ENCODE data around the gene PATZ1.
"Not testable (repeated sequence)": the region's sequence is repeated elsewhere in the genome, so short reads cannot be mapped to it uniquely, and the experiment has no call there.

The PATZ1 gene, protein sequence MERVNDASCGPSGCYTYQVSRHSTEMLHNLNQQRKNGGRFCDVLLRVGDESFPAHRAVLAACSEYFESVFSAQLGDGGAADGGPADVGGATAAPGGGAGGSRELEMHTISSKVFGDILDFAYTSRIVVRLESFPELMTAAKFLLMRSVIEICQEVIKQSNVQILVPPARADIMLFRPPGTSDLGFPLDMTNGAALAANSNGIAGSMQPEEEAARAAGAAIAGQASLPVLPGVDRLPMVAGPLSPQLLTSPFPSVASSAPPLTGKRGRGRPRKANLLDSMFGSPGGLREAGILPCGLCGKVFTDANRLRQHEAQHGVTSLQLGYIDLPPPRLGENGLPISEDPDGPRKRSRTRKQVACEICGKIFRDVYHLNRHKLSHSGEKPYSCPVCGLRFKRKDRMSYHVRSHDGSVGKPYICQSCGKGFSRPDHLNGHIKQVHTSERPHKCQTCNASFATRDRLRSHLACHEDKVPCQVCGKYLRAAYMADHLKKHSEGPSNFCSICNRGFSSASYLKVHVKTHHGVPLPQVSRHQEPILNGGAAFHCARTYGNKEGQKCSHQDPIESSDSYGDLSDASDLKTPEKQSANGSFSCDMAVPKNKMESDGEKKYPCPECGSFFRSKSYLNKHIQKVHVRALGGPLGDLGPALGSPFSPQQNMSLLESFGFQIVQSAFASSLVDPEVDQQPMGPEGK

DNA sequence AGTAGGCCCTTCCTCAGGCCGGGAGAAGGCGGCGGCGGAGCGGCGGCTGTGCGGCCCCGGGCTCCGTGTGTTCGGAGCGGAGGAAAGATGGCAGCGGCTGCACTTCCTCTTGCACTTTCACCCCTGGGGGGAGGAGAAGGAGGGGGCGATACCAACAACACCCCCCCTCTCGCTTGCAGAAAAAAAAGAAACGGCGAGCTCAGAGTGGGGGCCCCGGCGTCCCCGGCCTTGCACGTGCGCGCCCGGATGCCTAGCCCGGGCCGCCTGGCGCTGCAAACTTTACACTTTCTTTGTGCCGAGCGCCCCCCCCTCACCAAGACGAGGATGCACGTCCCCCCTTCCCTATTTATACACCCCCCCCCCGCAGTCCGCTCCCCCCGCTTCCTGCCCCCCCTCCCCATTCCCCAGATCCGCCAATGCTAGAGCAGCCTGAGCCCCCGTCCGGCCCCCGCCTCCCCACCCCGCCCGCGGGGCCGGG lies at the start of gene PATZ1:
PATZ1 (minus strand) TSS at position 92 of the 478 bp plus-strand sequence. CDS start 744 bp downstream, outside the sequence.
- Mint-ChIP-seq H3K9me3 (no peaks in the 10 kb centered on the region), H3K4me1 (peaks cover 36 to 50% of the 10 kb centered on the region in 2 donors), H3K36me3 (peaks cover 30 to 40% of the 10 kb centered on the region in 2 donors), H3K27ac (peak within 1 kb of the TSS; percentile 97), H3K4me3 (peak within 1 kb of the TSS; percentile 87 to 93), H3K27me3 (no peaks in the 10 kb centered on the region)
- DNase-seq: peak; percentile 65
- peak; percentile 47 to 55 for ATAC-seq (replicated peaks)

DNA sequence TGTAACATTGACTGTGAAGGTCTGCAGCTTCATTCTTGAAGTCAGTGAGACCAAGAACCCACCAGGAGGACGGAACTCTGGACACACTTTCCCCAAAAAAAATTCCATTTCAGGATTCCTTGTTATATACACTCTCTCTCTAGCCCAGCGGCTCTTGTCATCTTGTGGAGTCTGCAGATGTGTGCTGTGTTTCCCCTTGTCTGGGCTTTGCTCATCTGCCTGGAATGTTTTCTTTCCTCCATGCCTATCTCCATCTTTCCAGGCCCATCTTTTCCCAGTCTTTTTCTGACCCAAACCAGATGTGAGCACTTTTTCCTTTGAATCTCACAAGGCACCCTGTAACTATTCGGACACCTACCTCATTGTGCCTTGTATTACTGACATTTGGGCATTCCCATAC lies 48.2 kb upstream of the PATZ1 start:
- DNase-seq: no peak
- Mint-ChIP-seq H3K27ac (no peak overlapping the region), H3K27me3 (peaks cover 0 to 4% of the 10 kb centered on the region in 2 donors), H3K4me1 (no peaks in the 10 kb centered on the region), H3K4me3 (no peak overlapping the region), H3K9me3 (peaks cover 2 to 4% of the 10 kb centered on the region in 2 donors), H3K36me3 (peaks cover 0 to 4% of the 10 kb centered on the region in 2 donors)
- ATAC-seq (replicated peaks): no peak

DNA sequence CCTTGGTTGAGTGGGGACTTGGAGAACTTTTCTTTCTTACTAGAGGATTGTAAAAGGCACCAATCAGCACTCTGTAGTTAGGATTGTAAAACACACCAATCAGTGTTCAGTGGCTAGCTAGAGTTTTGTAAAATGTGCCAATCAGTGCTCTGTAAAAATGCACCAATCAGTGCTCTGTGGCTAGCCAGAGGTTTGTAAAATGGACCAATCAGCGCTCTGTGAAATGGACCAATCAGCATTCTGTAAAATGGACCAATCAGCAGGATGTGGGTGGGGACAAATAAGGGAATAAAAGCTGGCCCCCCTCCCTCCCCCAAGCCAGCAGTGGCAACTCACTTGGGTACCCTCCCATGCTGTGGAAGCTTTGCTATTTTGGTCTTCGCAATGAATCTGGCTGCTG lies 47.7 kb upstream of the PATZ1 start:
- peaks cover 0 to 4% of the 10 kb centered on the region in 2 donors for H3K27me3 Mint-ChIP-seq
- peaks cover 0 to 4% of the 10 kb centered on the region in 2 donors for H3K36me3 Mint-ChIP-seq
- H3K27ac Mint-ChIP-seq: no peak overlapping the region
- DNase-seq (no peak), ATAC-seq (replicated peaks) (no peak)
- peaks cover 2 to 4% of the 10 kb centered on the region in 2 donors for H3K9me3 Mint-ChIP-seq
- no peaks in the 10 kb centered on the region for H3K4me1 Mint-ChIP-seq
- H3K4me3 Mint-ChIP-seq: no peak overlapping the region

DNA sequence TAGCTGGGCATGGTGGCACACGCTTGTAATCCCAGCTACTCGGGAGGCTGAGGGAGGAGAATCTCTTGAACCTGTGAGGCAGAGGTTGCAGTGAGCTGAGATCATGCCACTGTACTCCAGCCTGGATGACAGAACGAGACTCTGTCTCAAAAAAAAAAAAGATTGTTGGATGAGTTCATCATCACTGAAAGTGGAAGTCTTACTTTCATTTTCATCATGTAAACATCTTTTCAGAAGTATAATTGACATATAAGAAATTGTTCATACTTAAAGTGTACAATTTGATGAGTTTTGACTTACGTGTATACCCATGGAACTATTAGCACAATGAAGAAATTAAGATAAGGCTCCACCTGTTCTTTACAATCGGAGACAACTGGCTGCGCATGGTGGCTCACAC lies 32.5 kb upstream of the PATZ1 start:
- not testable (repeated sequence) for H3K27me3 Mint-ChIP-seq; DNase-seq; H3K9me3 Mint-ChIP-seq; H3K36me3 Mint-ChIP-seq; ATAC-seq (replicated peaks); H3K4me1 Mint-ChIP-seq; H3K27ac Mint-ChIP-seq; H3K4me3 Mint-ChIP-seq

DNA sequence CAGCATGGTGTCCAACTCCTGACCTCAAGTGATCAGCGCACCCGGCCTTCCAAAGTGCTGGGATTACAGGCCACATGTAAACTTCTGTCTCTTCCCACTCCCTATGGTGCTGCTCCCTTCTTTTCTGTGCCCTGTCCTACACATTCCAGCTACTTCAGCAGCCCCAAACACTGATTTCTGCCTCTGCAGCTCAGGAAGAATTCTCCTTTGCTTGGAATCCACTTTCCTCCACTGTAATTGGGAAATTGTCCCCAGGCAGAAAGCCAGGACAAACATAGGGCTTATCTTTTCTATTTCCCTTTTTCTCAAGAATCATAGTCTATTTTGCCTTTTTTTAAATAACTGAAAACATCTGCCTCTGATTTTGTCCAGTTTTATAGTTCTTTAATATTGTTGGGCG lies 32.0 kb upstream of the PATZ1 start:
- no peaks in the 10 kb centered on the region for H3K9me3 Mint-ChIP-seq

DNA sequence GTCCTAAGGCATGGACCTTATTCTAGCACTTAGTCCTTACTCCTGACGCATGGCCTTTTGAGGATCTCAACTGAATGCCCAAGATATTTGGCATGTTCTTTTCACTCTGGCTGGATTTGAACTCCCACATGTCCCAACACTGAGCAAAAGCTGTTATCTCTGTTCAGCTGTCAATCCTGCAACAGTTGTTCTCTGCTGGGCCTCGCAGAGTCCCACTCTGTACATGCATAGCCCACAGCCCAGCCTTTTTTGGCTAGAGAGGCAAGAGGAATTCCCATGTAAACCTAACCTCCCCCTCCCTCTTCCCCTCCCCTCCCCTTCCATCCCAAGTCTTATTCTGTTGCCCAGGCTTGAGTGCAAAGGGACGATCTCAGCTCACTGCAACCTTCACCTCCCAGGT lies 31.5 kb upstream of the PATZ1 start:
- Mint-ChIP-seq H3K4me3 (no peak overlapping the region), H3K27me3 (no peaks in the 10 kb centered on the region), H3K4me1 (peaks cover 0 to 5% of the 10 kb centered on the region in 2 donors), H3K36me3 (no peaks in the 10 kb centered on the region), H3K27ac (no peak overlapping the region), H3K9me3 (no peaks in the 10 kb centered on the region)
- ATAC-seq (replicated peaks) (no peak), DNase-seq (no peak)

More for the DNA sequence above, 32.0 kb upstream of the PATZ1 start:
- Mint-ChIP-seq H3K27ac (no peak overlapping the region), H3K27me3 (no peaks in the 10 kb centered on the region), H3K36me3 (no peaks in the 10 kb centered on the region), H3K4me3 (no peak overlapping the region), H3K4me1 (peaks cover 0 to 5% of the 10 kb centered on the region in 2 donors)
- no peak for ATAC-seq (replicated peaks)
- no peak for DNase-seq

DNA sequence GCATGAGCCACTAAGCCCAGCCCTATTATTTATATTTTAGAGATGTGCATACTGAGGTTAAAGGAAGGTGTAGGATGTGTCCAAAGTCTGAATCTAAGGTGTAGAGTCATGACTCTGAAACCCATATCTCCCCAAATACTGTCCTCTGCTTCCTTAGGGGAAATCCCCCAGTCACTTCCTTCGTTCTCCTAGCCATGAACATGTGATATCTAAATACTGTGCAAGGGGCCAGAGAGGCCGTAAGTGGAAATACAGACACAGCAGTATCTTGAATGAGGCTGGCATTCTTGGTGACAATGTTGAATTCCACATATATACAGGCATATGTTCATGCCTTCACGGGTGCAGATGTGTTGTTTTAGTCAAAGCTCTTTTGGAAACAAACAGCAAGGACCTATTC lies 21.3 kb upstream of the PATZ1 start:
- no peaks in the 10 kb centered on the region for H3K9me3 Mint-ChIP-seq

DNA sequence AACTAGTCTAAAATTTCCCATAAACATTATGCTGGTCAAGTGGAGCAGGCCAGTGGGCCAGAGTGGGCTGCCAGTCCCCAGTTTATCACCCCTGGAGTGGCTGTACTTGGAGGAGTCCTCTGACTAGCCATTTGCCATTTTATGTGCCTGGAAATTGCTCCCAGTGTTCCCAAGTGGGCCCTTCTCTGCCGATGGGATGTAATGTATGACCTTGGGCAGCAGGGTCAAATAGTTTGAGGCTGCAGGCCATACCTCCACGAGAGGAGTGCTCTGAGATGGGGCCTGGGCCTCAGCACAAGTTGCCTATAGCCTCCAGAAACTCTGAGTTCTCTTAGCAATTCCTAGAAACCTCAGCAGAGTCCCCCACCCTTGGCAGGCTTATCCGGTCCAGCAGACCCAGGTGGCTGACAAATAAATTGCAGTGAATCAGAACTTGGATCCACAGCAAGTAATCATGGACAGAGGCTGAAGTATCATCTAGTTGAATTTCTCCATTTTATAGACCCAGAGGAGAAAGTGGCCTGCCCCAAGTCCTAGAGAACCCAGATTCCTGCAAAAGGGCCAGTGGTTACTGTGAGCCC lies 17.8 kb upstream of the PATZ1 start:
- Mint-ChIP-seq H3K27ac (no peak overlapping the region), H3K4me1 (peaks cover 4 to 6% of the 10 kb centered on the region in 2 donors), H3K27me3 (no peaks in the 10 kb centered on the region), H3K4me3 (no peak overlapping the region), H3K36me3 (no peaks in the 10 kb centered on the region), H3K9me3 (no peaks in the 10 kb centered on the region)
- DNase-seq (no peak), ATAC-seq (replicated peaks) (no peak)

More for the DNA sequence above, 21.3 kb upstream of the PATZ1 start:
- ATAC-seq (replicated peaks) (no peak), DNase-seq (no peak)
- Mint-ChIP-seq H3K36me3 (no peaks in the 10 kb centered on the region), H3K4me1 (peaks cover 4 to 6% of the 10 kb centered on the region in 2 donors), H3K27ac (no peak overlapping the region), H3K27me3 (no peaks in the 10 kb centered on the region), H3K4me3 (no peak overlapping the region)

DNA sequence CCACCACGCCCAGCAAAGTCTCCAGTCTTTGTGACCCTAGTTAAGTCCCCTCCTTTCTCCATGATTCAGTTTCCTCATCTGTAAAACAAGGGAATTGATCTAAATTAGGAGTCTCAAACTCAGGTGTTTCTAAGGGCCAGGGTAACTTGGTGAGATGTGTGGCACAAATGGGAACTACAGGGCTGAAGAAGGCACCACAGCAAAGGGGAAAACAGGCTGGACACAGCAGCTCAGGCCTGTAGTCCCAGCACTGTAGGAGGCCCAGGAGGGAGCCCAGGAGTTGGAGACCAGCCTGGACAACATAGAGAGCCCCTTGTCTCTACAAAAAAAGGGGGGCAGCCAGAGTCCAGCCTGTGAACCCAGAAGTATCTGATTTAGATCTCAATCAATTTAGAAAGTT lies 15.6 kb upstream of the PATZ1 start:
- Mint-ChIP-seq H3K9me3 (no peaks in the 10 kb centered on the region), H3K27me3 (no peaks in the 10 kb centered on the region), H3K4me3 (no peak overlapping the region), H3K27ac (no peak overlapping the region), H3K36me3 (no peaks in the 10 kb centered on the region), H3K4me1 (peaks cover 0 to 6% of the 10 kb centered on the region in 2 donors)
- no peak for ATAC-seq (replicated peaks)
- no peak for DNase-seq

DNA sequence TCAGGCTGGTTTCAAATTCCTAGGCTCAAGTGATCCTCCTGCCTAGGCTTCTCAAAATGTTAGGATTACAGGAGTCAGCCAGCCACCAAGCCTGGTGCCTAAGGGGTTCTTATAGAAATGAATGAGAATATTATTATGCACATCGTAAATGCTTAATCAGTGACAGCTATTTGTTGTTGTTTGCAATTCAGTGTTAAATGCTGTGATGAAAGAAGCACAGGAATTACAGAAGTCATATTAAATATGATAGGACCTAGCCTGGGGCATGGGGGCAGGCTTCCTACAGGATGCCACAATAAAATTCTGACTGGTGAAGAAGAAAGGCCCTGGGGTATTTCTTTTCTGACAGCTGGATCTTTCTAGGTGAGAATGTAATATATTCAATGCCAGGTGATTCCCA lies 13.9 kb upstream of the PATZ1 start:
- no peaks in the 10 kb centered on the region for H3K36me3 Mint-ChIP-seq
- no peak overlapping the region for H3K27ac Mint-ChIP-seq
- H3K4me3 Mint-ChIP-seq: no peak overlapping the region
- no peak for ATAC-seq (replicated peaks)
- peaks cover 0 to 1% of the 10 kb centered on the region in 2 donors for H3K4me1 Mint-ChIP-seq
- no peak for DNase-seq
- no peaks in the 10 kb centered on the region for H3K9me3 Mint-ChIP-seq
- peaks cover 4 to 6% of the 10 kb centered on the region in 2 donors for H3K27me3 Mint-ChIP-seq

DNA sequence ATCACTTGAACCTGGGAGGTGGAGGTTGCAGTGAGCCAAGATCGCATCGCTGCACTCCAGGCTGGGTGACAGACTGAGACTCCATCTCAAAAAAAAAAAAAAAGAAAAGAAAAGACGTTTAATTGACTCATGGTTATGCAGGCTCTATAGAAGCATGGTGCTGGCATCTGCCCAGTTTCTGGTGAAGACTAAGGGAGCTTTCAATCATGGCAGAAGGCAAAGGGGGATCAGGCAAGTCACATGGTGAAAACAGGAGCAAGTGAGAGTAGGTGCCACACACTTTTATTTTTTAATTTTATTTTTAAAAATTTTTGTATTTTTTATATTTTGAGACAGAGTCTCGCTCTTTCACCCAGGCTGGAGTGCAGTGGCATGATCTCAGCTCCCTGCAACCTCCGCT lies 8.4 kb upstream of the PATZ1 start:
- no peak overlapping the region for H3K4me3 Mint-ChIP-seq
- no peak overlapping the region for H3K27ac Mint-ChIP-seq
- no peaks in the 10 kb centered on the region for H3K9me3 Mint-ChIP-seq
- no peaks in the 10 kb centered on the region for H3K4me1 Mint-ChIP-seq
- peaks cover 4 to 6% of the 10 kb centered on the region in 2 donors for H3K27me3 Mint-ChIP-seq
- ATAC-seq (replicated peaks) (no peak), DNase-seq (no peak)
- H3K36me3 Mint-ChIP-seq: no peaks in the 10 kb centered on the region

DNA sequence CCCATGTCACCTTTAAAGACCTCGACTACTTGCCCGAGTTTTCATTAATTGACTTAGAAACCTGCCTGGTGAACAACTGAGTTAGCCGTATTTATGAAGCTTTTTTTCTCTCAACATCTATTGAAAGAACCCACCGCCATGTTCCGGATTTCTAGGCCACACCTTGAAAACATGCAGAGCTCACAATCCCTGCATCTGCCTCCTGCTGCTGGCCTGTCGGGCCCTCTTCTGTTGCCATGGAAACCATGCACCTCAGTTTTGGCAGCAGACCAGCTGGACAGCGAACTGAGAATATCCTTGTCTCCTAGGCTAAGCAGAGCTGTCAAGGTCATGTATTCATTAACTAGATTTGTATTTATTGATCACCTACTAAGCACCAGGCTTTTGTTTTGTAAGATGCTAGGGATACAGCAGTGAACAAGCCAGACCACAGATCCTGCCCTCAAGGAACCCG lies 4.3 kb upstream of the PATZ1 start:
- Mint-ChIP-seq H3K27ac (no peak overlapping the region), H3K27me3 (no peaks in the 10 kb centered on the region)
- DNase-seq: no peak

DNA sequence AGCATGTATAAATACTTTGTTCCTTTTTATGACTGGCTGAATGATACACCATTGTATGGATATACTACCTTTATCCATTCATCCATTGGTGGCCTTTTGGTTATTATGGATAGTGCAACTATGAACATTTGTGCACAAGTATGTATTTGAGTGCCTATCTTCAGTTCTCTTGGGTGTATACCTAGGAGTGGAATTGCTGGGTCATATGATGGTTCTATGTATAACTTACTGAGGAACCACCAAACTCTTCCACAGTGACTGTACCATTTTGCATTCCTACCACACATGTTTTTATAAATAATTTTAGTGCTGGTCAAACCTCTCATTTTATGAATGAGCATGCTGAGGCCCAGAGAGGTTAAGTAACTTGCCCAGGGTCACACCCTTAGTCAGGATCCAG lies 3.8 kb upstream of the PATZ1 start:
- no peak overlapping the region for H3K27ac Mint-ChIP-seq
- H3K36me3 Mint-ChIP-seq: peaks cover 3 to 5% of the 10 kb centered on the region in 2 donors
- H3K27me3 Mint-ChIP-seq: no peaks in the 10 kb centered on the region
- no peaks in the 10 kb centered on the region for H3K9me3 Mint-ChIP-seq
- H3K4me1 Mint-ChIP-seq: peaks cover 8 to 14% of the 10 kb centered on the region in 2 donors
- no peak for ATAC-seq (replicated peaks)
- H3K4me3 Mint-ChIP-seq: no peak overlapping the region
- DNase-seq: no peak

More for the DNA sequence above, 4.3 kb upstream of the PATZ1 start:
- ATAC-seq (replicated peaks): no peak
- no peak overlapping the region for H3K4me3 Mint-ChIP-seq
- H3K9me3 Mint-ChIP-seq: no peaks in the 10 kb centered on the region
- peaks cover 2 to 3% of the 10 kb centered on the region in 2 donors for H3K36me3 Mint-ChIP-seq
- peaks cover 5 to 9% of the 10 kb centered on the region in 2 donors for H3K4me1 Mint-ChIP-seq

DNA sequence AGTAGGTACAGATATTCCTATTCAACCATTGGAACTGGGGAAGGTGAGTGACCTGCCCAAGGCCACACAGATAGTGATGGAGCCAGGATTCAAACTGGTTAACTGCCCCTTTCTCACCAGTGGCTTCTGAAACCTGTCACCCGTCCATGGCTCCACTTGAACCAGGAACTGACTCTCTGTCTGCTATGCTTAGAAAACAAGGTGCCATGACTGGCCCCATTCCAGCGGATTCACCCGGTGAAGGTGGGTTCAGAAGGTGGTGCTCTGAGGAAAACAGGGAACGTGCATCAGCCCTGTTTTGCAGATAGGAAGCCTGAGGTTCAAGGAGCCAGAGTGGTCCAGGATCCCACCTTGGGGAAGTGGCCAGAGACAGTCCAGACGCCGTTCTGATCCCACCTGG lies 2.6 kb upstream of the PATZ1 start:
- Mint-ChIP-seq H3K36me3 (peaks cover 14 to 15% of the 10 kb centered on the region in 2 donors), H3K27me3 (no peaks in the 10 kb centered on the region), H3K4me3 (no peak overlapping the region), H3K9me3 (no peaks in the 10 kb centered on the region), H3K27ac (no peak overlapping the region), H3K4me1 (peaks cover 19 to 26% of the 10 kb centered on the region in 2 donors)
- ATAC-seq (replicated peaks): no peak
- no peak for DNase-seq
